ENCODE measurements around the gene SORCS3. TPM values are rescaled to one million over a fixed set of nuclear protein-coding genes. Genes with fewer than 3 reads are reported as not detected.
A peak's percentile ranks its signal among the peaks of the same experiment; 100 is the strongest.

SORCS3 gene
- total RNA-seq, 1 experiment from 2014 or later = not detected

GRCh38 chr10:104680467-104681401, 39.6 kb downstream of the SORCS3 start:
- POLR2A ChIA-PET = no interaction called here
- peaks cover 6% of the 10 kb centered on the region for H3K27me3 ChIP-seq (ENCODE audit: control insufficient read depth, insufficient read depth, low read length)
- no peaks in the 10 kb centered on the region for H3K36me3 ChIP-seq (ENCODE audit: control insufficient read depth, insufficient read depth, low read length)
- H3K9me3 ChIP-seq (ENCODE audit: control insufficient read depth, insufficient read depth, low read depth, low read length) = no peaks in the 10 kb centered on the region
- DNase-seq (ENCODE audit: low read depth, low spot score) = no peak
- intact Hi-C loops (cut with micrococcal nuclease; ENCODE audit: unreplicated experiment) = no loop called here
- H3K27ac ChIP-seq (ENCODE audit: low read length) = no peak overlapping the region
- H3K4me1 ChIP-seq (ENCODE audit: control insufficient read depth, insufficient read depth, low read length) = no peaks in the 10 kb centered on the region
- no peak overlapping the region for H3K4me3 ChIP-seq (ENCODE audit: low read depth in 2 of 2, low read length in 2 of 2)
- in situ Hi-C loops (cut with HindIII; ENCODE audit: low pct_unique_long_range_greater_than_20kb, low sequenced_read_pairs) = no loop called here
- 0 out of 2 replicates have a peak, but pooled peaks have one; percentile 33 for ATAC-seq
- TF ChIP-seq POLR2AphosphoS5 (IDR thresholded peaks at IDR 0.05; ENCODE audit: low read depth, low read length) (no peak), CTCF (IDR thresholded peaks at IDR 0.05) (no peak), SIN3A (IDR thresholded peaks at IDR 0.05; ENCODE audit: borderline replicate concordance, insufficient read depth, low read depth, low read length) (no peak), REST (IDR thresholded peaks at IDR 0.05; ENCODE audit: insufficient read depth in 1 of 2, low read depth in 2 of 2, low read length in 1 of 2) (no peak), TCF7L2 (IDR thresholded peaks at IDR 0.05; ENCODE audit: low read depth, low read length) (no peak)
- BruUV-seq (replicated peaks) = no TSS peak
- CTCF ChIA-PET = no interaction called here

GRCh38 chr10:104681485-104681884, 40.4 kb downstream of the SORCS3 start:
- in situ Hi-C loops (cut with HindIII; ENCODE audit: low pct_unique_long_range_greater_than_20kb, low sequenced_read_pairs) = no loop called here
- H3K9me3 ChIP-seq (ENCODE audit: control insufficient read depth, insufficient read depth, low read depth, low read length) = no peaks in the 10 kb centered on the region

More at GRCh38 chr10:104681485-104681884, 40.4 kb downstream of the SORCS3 start:
- H3K36me3 ChIP-seq (ENCODE audit: control insufficient read depth, insufficient read depth, low read length) = no peaks in the 10 kb centered on the region
- no TSS peak for BruUV-seq (replicated peaks)
- DNase-seq (ENCODE audit: low read depth, low spot score) (no peak), ATAC-seq (no peak)
- H3K27me3 ChIP-seq (ENCODE audit: control insufficient read depth, insufficient read depth, low read length) = peaks cover 6% of the 10 kb centered on the region
- no peak overlapping the region for H3K27ac ChIP-seq (ENCODE audit: low read length)
- no peaks in the 10 kb centered on the region for H3K4me1 ChIP-seq (ENCODE audit: control insufficient read depth, insufficient read depth, low read length)
- TF ChIP-seq REST (IDR thresholded peaks at IDR 0.05; ENCODE audit: insufficient read depth in 1 of 2, low read depth in 2 of 2, low read length in 1 of 2) (no peak), POLR2AphosphoS5 (IDR thresholded peaks at IDR 0.05; ENCODE audit: low read depth, low read length) (no peak), TCF7L2 (IDR thresholded peaks at IDR 0.05; ENCODE audit: low read depth, low read length) (no peak), SIN3A (IDR thresholded peaks at IDR 0.05; ENCODE audit: borderline replicate concordance, insufficient read depth, low read depth, low read length) (no peak), CTCF (IDR thresholded peaks at IDR 0.05) (no peak)
- intact Hi-C loops (cut with micrococcal nuclease; ENCODE audit: unreplicated experiment) = no loop called here
- H3K4me3 ChIP-seq (ENCODE audit: low read depth in 2 of 2, low read length in 2 of 2) = no peak overlapping the region
- CTCF ChIA-PET = no interaction called here
- POLR2A ChIA-PET = no interaction called here
